GM06990 (cell line): ENCODE results near the gene MRPS12.
"Not testable (repeated sequence)": the region's sequence is repeated elsewhere in the genome, so short reads cannot be mapped to it uniquely, and the experiment has no call there.

Source experiments
- DNase-seq: peaks from one replicate; pipeline ENCODE4 v3.0.0-alpha.2; 2011; ENCODE audit not compliant: insufficient read length; ENCODE audit errors: extremely low read depth
- H3K27me3 ChIP-seq: replicated peaks from 2 replicates; pipeline ENCODE4 v1.6.0; 2011; ENCODE audit warnings: low read length; ENCODE audit not compliant: control insufficient read depth, insufficient read depth
- H3K36me3 ChIP-seq: 2 replicates; pipeline ENCODE4 v1.5.1; 2011; ENCODE audit warnings: low read length; ENCODE audit not compliant: control insufficient read depth, insufficient read depth
- H3K4me3 ChIP-seq: replicated peaks from 2 replicates; pipeline ENCODE4 v1.5.1; 2011; ENCODE audit warnings: low read depth, mild to moderate bottlenecking, control low read depth, low read length
- TF ChIP-seq, protein P1 (sequence below): IDR thresholded peaks from 2 replicates; pipeline ENCODE4 v1.5.1; 2011; ENCODE audit warnings: low read length, control low read depth, mild to moderate bottlenecking, inconsistent platforms; ENCODE audit not compliant: insufficient read depth, poor library complexity, severe bottlenecking

The MRPS12 gene

DNA sequence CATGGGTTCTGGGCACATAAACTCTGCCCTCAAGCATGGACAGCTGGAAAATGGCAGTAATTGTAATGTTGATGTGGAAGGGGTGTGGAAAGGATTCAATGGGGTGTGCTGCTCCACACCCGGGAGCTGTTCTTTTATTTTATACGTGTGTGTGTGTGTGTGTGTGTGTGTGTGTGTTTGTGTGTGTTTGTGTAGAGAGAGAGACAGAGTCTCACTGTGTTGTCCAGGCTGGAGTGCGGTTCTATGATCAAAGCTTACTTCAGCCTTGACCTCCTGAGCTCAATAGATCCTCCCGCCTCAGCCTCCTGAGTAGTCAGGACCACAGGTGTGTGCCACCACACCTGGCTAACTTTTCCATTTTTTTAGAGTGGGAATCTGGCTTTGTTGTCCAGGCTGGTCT is 2.8 kb downstream of the MRPS12 start:
- TF ChIP-seq, protein P1, sequence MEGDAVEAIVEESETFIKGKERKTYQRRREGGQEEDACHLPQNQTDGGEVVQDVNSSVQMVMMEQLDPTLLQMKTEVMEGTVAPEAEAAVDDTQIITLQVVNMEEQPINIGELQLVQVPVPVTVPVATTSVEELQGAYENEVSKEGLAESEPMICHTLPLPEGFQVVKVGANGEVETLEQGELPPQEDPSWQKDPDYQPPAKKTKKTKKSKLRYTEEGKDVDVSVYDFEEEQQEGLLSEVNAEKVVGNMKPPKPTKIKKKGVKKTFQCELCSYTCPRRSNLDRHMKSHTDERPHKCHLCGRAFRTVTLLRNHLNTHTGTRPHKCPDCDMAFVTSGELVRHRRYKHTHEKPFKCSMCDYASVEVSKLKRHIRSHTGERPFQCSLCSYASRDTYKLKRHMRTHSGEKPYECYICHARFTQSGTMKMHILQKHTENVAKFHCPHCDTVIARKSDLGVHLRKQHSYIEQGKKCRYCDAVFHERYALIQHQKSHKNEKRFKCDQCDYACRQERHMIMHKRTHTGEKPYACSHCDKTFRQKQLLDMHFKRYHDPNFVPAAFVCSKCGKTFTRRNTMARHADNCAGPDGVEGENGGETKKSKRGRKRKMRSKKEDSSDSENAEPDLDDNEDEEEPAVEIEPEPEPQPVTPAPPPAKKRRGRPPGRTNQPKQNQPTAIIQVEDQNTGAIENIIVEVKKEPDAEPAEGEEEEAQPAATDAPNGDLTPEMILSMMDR, result no peak
- no peaks in the 10 kb centered on the region for H3K27me3 ChIP-seq
- H3K36me3 ChIP-seq, result peaks cover 9% of the 10 kb centered on the region
- H3K4me3 ChIP-seq, result no peak overlapping the region
- DNase-seq, result no peak

DNA sequence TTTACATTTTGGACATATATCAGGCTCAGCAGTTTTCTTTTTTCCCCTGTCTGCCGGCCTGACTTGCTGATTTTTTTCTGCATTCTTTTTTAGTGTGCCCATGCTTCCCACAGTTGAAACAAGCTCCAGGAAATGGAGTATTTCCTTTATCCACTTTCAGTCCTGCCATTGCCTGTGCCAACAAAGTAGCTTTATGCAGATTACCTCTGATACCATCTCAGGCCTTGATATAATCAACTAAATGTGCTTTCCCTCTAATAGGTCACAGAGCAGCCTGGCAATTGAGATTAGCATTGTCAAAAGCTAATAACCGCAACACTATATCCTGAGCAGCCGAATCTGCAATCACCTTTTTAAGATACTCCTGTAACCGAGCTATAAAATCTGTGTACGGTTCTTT is 9.2 kb downstream of the MRPS12 start:
- Histone ChIP-seq H3K36me3 (no peaks in the 10 kb centered on the region), H3K27me3 (no peaks in the 10 kb centered on the region), H3K4me3 (no peak overlapping the region)
- TF ChIP-seq, protein P1, result no peak
- no peak for DNase-seq

DNA sequence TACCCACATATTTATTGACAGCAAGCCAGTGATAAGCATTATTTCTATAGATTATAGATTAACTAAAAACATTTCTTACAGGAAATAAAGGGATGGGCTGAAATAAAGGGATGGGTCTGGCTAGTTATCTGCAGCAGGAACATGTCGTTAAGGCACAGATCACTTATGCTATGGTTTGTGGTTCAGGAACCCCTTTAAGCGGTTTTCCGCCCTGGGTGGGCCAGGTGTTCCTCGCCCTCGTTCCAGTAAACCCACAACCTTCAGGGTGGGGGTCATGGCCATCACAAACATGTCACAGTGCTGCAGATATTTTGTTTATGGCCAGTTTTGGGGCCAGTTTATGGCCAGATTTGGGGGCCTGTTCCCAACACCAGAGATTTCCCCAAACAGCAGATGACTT is 10.7 kb downstream of the MRPS12 start:
- not testable (repeated sequence) for H3K4me3 ChIP-seq, H3K27me3 ChIP-seq, DNase-seq, H3K36me3 ChIP-seq

DNA sequence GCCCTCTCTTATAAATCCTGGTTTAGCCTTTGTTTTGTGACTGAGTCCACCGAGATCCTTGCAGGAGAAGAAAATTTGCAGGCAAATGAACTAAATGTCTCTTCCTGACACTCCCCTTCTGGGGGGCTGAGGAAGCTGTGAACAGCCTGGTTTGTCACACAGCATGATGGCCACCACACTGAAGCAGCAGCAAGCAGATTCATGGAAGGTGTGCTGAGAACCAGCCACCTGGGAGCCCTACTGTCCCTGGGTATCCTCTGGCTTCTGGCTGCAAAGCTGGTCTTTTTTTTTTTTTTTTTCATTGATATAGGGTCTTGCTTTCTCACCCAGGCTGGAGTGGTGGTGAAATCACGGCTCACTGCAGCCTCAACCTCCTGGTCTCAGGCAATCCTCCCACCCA is 11.2 kb downstream of the MRPS12 start:
- no peak for DNase-seq
- H3K36me3 ChIP-seq, result no peaks in the 10 kb centered on the region
- TF ChIP-seq, protein P1, result no peak
- H3K27me3 ChIP-seq, result no peaks in the 10 kb centered on the region
- no peak overlapping the region for H3K4me3 ChIP-seq

DNA sequence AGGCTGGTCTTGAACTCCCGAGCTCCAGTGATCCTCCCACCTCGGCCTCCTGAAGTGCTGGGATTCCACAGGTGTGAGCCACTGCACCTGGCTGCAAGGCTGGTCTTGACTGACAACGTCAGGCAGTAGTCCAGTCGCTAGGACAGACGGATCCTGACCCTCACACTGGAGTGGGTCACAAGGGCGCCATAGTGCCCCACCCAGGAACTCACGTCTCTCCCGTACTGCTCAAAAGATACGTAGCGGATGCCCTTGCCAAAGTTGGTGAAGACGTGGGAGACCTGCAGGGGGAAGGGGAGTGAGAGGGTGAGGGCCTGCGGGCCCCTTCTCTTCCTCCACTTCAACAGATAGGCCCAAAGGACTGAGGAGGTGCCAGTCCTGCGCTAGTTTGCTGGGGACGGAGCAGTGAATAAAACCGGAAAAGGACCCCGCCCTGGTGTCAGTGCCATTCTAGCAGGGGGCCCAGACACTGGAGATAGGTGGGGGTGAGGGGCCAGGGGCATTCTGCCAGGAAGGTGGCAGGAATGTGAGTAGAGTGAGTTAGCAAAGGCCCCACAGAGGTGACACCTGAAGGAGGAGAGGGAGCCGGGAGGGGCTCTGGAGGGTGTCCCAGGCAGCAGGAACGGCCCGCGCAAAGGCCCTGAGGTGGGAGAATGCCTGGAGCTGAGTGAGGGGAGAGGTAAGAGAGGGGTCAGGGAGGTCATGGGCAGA is 11.9 kb downstream of the MRPS12 start:
- TF ChIP-seq, protein P1, result no peak
- no peak for DNase-seq
- Histone ChIP-seq H3K4me3 (no peak overlapping the region), H3K27me3 (no peaks in the 10 kb centered on the region), H3K36me3 (no peaks in the 10 kb centered on the region)

DNA sequence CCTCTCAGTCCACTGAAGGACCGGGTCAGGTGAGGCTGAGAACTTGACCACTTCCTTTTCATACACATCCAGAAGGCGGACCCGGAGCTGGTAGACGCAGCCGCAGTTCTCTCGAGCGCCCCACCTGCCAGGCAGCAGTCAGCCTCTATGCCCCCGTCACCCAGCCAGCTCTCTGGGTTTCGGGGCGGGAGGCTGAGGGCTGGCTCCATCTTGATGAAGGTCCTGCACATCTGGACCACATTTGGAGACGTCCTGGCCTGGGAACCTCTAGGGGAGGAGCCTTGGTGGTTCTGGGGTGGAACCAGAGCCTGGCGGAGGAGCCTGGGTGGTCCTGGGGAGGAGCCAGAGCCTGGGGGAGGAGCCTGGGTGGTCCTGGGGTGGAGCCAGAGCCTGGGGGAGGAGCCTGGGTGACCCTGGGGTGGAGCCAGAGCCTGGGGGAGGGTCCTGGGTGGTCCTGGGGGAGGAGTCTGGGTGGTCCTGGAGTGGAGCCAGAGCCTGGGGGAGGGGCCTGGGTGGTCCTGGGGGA is 14.3 kb downstream of the MRPS12 start:
- H3K36me3 ChIP-seq, result no peaks in the 10 kb centered on the region
- TF ChIP-seq, protein P1, result no peak
- no peak overlapping the region for H3K4me3 ChIP-seq
- no peak for DNase-seq
- no peaks in the 10 kb centered on the region for H3K27me3 ChIP-seq
